Measurements from ENCODE around the gene HINFP. TPM values are rescaled to one million over a fixed set of nuclear protein-coding genes. Genes with fewer than 3 reads are reported as not detected.
A peak's percentile ranks its signal among the peaks of the same experiment; 100 is the strongest.

Gene HINFP
- total and polyA plus RNA-seq, 9 of the 15 experiments (the other 6 are each of a cell fraction or from before 2014, with no cell fraction given): 13.8 to 34.1 (median 22.5) TPM

DNA sequence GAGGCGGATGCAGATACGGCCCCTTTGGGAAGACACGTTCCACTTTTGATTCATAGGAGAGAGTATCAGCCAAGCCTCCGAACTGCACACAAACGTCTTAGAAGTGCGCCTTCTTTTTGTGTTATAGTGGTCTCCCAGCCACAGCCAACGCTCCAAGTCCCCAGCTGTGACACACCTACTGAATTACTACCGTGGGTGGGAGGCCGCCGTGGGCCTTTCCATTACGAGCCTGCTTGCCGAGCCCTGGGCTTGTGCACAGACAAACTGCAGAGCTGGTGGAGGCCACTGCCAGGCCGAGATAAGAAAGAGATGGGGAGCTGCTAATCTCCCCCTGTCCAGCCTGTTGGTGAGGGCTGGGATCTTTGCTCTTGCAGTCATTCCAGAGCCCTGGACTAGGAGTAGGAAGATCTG, 35.9 kb upstream of the HINFP start (continued):
- TF ChIP-seq, protein P1, sequence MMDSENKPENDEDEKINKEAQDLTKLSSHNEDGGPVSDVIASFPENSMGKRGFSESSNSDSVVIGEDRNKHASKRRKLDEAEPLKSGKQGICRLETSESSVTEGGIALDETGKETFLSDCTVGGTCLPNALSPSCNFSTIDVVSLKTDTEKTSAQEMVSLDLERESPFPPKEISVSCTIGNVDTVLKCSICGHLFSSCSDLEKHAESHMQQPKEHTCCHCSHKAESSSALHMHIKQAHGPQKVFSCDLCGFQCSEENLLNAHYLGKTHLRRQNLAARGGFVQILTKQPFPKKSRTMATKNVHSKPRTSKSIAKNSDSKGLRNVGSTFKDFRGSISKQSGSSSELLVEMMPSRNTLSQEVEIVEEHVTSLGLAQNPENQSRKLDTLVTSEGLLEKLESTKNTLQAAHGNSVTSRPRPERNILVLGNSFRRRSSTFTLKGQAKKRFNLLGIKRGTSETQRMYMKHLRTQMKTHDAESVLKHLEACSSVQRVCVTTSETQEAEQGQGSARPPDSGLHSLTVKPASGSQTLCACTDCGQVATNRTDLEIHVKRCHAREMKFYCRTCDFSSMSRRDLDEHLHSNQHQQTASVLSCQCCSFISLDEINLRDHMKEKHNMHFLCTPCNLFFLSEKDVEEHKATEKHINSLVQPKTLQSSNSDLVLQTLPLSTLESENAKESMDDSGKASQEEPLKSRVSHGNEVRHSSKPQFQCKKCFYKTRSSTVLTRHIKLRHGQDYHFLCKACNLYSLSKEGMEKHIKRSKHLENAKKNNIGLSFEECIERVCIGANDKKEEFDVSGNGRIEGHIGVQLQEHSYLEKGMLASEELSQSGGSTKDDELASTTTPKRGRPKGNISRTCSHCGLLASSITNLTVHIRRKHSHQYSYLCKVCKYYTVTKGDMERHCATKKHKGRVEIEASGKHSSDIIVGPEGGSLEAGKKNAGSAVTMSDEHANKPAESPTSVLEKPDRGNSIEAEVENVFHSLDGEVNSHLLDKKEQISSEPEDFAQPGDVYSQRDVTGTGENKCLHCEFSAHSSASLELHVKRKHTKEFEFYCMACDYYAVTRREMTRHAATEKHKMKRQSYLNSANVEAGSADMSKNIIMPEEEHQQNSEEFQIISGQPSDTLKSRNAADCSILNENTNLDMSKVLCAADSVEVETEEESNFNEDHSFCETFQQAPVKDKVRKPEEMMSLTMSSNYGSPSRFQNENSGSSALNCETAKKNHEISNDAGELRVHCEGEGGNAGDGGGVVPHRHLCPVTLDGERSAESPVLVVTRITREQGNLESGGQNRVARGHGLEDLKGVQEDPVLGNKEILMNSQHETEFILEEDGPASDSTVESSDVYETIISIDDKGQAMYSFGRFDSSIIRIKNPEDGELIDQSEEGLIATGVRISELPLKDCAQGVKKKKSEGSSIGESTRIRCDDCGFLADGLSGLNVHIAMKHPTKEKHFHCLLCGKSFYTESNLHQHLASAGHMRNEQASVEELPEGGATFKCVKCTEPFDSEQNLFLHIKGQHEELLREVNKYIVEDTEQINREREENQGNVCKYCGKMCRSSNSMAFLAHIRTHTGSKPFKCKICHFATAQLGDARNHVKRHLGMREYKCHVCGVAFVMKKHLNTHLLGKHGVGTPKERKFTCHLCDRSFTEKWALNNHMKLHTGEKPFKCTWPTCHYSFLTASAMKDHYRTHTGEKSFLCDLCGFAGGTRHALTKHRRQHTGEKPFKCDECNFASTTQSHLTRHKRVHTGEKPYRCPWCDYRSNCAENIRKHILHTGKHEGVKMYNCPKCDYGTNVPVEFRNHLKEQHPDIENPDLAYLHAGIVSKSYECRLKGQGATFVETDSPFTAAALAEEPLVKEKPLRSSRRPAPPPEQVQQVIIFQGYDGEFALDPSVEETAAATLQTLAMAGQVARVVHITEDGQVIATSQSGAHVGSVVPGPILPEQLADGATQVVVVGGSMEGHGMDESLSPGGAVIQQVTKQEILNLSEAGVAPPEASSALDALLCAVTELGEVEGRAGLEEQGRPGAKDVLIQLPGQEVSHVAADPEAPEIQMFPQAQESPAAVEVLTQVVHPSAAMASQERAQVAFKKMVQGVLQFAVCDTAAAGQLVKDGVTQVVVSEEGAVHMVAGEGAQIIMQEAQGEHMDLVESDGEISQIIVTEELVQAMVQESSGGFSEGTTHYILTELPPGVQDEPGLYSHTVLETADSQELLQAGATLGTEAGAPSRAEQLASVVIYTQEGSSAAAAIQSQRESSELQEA (IDR thresholded peaks at IDR 0.05; ENCODE audit: low read depth): no peak
- TF ChIP-seq, protein P2, sequence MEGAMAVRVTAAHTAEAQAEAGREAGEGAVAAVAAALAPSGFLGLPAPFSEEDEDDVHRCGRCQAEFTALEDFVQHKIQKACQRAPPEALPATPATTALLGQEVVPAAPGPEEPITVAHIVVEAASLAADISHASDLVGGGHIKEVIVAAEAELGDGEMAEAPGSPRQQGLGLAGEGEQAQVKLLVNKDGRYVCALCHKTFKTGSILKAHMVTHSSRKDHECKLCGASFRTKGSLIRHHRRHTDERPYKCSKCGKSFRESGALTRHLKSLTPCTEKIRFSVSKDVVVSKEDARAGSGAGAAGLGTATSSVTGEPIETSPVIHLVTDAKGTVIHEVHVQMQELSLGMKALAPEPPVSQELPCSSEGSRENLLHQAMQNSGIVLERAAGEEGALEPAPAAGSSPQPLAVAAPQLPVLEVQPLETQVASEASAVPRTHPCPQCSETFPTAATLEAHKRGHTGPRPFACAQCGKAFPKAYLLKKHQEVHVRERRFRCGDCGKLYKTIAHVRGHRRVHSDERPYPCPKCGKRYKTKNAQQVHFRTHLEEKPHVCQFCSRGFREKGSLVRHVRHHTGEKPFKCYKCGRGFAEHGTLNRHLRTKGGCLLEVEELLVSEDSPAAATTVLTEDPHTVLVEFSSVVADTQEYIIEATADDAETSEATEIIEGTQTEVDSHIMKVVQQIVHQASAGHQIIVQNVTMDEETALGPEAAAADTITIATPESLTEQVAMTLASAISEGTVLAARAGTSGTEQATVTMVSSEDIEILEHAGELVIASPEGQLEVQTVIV (CRISPR knock-in tag; IDR thresholded peaks at IDR 0.05; ENCODE audit: borderline replicate concordance): no peak
- no peak for TF ChIP-seq ARID2 (IDR thresholded peaks at IDR 0.05)
- TF ChIP-seq ZNF175 (CRISPR knock-in tag; IDR thresholded peaks at IDR 0.05; ENCODE audit: low read depth): 0 out of 2 replicates have a peak, but pooled peaks have one; percentile 59
- TF ChIP-seq CXXC5 (CRISPR knock-in tag; IDR thresholded peaks at IDR 0.05): no peak
- TF ChIP-seq ETV5 (CRISPR knock-in tag; IDR thresholded peaks at IDR 0.05; ENCODE audit: low read depth): no peak
- TF ChIP-seq, protein P3, sequence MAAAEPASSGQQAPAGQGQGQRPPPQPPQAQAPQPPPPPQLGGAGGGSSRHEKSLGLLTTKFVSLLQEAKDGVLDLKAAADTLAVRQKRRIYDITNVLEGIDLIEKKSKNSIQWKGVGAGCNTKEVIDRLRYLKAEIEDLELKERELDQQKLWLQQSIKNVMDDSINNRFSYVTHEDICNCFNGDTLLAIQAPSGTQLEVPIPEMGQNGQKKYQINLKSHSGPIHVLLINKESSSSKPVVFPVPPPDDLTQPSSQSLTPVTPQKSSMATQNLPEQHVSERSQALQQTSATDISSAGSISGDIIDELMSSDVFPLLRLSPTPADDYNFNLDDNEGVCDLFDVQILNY (CRISPR knock-in tag; IDR thresholded peaks at IDR 0.05): no peak
- TF ChIP-seq MEF2D (tag; conservative IDR thresholded peaks at IDR 0.05; ENCODE audit: low read depth): no peak
- no peak for TF ChIP-seq POLR2G (IDR thresholded peaks at IDR 0.05; ENCODE audit: low read depth, low read length)
- TF ChIP-seq SRSF3 (IDR thresholded peaks at IDR 0.05; ENCODE audit: insufficient read depth, low read length): no peak
- TF ChIP-seq, protein P4, sequence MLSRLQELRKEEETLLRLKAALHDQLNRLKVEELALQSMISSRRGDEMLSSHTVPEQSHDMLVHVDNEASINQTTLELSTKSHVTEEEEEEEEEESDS (CRISPR knock-in tag; IDR thresholded peaks at IDR 0.05): no peak
- TF ChIP-seq NONO (IDR thresholded peaks at IDR 0.05; ENCODE audit: low read depth in 2 of 2, low read length in 1 of 2): peak in 1 of 2 experiments; percentile 46; a peak in 1 of 4 replicates
- TF ChIP-seq CBX8 (IDR thresholded peaks at IDR 0.05; ENCODE audit: borderline replicate concordance, extremely low read depth, low read depth, low read length, poor library complexity, severe bottlenecking): no peak
- TF ChIP-seq ZNF785 (CRISPR knock-in tag; IDR thresholded peaks at IDR 0.05): no peak
- TF ChIP-seq ASH1L (IDR thresholded peaks at IDR 0.05; ENCODE audit: borderline replicate concordance, low read depth, partially characterized antibody): no peak
- TF ChIP-seq MEF2A (IDR thresholded peaks at IDR 0.05; ENCODE audit: control insufficient read depth, low read depth, low read length): no peak
